COLO668 (cell line): ENCODE data around the gene DPP6.

Experiments used
- DNase-seq: peaks from one replicate; lab custom pipeline; 2025; ENCODE audit not compliant: unreplicated experiment; lab: John Stamatoyannopoulos, UW

DPP6 gene

DNA sequence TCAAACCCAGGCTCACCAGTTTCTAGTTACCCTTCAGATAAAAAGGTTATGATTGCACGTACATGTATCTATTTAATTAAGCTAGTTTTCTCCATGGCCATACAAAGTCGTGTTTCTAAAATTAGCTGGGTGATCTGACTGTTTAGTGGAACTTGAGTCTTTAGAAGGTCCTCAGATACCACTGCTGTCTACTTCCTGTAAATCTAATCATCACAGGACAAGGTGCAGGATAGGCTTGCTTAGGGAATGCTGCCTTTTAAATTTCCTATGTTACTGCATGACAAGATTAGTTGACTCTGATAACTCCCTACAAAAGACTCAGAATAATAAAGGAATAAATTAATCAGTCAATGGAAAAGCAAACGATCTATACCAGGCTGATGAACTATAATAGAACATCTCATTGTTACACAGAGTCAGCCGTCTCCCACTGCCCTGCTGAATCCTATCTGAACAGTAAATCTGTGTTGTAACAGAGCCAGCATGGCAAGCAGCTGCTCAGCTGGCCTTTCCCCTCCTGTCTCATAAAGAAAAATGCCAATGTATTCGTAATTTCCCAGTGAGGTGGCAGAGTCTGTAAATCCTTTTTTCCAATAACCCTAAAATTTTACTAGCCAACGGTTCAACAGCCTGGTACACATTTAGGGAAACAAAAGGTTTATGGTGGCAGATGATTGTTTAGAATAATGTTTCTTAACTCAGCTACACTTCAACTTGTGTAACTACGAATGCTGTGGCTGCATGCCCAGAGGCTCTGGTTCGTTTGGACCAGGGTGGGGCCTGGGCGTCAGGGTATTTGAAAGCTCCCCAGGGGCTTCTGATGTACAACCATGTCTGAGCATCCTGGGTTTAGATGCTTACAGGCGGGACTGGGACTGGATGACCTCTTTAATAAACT, 632.7 kb downstream of the DPP6 start:
- no peak for DNase-seq

DNA sequence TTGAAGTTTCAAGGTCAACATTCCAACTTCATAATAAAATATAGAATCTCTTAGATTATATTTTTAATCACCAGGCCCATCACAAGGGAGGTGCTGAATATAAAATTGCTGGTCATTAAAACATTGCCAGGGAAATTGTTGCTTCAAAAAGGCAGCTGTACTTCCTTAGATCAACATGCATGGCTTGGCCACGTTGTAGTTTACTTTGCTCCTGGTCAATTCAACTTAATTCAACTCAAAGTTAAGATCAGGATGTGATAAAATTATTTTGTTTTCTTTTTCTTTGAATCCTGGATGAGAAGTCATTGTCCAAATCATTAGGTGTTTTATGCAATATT, 633.3 kb downstream of the DPP6 start:
- no peak for DNase-seq

DNA sequence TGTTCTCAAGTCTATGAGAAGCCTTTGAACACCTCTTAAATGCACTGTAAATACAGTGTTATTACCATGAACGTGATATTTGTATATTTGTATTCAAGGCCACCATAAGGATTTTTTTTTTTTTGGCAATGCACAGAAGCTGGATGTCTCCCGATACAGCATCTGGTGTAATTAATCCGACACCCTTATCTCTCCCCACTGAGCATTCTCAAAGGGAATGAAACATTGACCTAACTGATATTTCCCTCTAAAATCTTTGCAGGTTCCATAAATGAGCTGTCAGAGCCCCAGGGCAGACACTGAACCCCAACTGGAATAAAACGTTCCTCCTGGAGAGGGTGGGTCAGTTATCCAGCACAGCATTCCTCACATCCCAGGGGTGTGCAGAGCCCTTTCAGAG, 634.1 kb downstream of the DPP6 start:
- no peak for DNase-seq

DNA sequence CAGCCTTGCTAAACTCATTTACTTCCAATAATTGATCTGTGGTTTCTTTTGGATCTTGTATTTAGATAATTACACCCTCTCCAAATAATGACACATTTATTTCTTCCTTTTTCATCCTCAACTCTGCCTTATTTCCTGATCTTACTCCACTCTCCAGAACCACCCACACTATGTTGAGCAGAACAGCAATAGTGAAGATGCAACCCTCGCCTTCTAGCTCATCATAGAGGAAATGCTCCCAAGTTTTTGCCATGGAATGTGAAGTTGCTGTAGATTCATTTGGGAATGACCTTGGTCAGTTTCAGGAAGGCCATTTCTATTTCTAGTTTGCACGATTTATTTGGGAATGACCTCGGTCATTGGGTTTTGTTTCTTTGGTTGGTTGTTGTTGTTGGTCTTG, 636.8 kb downstream of the DPP6 start:
- no peak for DNase-seq

DNA sequence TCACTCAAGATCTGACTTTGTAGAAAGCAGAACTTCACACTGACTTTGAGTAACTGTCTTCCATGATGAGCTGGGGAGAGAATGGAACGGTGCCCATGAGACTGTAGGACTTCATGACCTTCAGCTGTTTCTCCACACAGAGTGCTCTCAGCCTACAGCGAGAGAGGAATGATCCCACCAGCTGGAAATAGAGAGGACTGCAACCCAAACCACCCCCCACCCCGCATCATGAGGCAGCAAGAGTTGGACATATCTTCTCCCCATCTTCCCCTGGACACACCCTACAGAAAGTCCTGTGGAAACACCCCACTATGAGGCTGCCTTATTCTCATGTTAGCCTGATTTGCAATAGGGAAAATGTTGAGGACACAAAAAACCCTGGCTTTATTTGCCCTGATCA, 638.2 kb downstream of the DPP6 start:
- no peak for DNase-seq

DNA sequence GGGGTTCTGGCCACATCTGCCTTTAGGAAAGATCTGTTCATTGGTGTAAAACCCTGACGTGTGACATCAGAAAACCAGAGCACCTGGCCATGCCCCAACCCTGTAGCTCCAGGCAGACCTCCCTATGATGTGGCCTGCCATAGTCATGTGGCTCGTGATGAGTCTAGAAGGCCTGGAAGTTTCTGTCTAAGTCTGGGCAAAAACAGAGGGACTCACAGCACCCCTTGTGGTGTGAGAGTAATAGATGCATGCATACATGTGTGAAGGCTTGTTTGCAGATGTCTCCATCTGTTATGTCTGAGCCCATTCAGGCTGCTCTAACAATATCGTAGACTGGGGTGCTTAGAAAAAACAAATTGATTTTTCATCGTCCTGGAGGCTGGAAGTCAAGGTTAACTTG, 641.5 kb downstream of the DPP6 start:
- no peak for DNase-seq

DNA sequence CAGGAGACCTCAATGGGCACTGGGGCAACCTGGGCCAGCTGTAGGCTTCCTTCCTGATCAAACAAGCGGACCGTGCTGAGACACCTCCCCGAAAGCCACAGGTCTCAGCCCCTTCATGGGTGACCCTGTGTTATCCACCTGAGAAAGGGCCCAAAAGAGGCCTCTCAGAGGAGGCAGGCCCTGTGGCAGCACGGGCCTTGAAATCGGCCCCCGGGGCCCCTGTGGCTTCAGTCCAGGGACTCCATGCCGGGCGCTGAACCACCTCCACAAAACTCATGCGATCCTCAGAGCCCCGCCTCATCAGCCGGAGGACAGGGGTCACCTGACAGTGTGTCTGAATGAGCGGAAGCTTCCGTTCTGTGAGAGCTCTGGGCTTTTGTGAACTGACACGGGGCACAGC, 643.6 kb downstream of the DPP6 start:
- DNase-seq: no peak

DNA sequence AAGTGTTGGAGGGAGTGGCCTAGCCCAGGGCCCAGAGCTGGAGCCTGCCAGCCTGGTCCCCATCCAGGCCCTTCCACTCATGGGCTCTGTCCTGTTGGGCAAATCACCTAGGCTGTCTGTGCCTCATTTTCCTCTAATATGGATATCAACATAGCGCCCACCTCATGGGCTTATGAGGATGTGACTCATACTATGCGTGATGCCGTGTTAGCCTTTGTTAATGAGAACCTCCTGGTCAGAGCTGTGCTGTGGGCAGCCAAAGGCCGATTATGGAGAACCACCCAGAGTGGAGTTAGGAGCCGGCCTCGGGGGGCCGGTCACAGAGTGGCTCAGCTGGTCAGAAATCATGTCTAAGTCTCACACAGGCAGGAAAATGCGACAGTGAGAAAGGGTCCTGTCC, 644.4 kb downstream of the DPP6 start:
- no peak for DNase-seq

DNA sequence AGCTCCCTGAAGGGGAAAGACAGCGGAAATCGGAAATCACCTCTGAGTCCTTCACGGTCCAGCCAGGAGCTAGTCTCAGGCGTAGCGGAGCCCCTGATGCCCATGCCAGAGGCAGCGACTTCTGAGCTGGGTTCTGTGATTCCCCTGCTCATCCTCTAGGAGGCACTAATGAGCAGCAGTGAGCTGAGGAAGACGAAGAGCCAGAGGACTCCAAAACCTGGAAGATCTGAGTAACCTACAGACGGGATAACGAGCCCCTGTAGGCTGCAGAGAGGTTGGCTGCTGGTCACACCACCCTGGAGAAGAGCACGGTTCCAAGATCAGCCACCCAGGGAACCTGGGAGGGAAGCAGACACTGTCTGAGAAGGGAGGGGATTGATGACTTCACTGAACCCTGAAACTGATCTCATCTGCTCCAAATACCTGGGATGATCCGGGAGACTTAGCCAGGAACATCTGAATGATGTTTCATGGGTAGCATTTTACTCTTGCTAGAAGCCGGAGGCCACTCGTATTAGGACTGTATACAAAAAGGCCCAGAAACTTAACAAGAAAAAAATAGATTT, 646.6 kb downstream of the DPP6 start:
- no peak for DNase-seq

DNA sequence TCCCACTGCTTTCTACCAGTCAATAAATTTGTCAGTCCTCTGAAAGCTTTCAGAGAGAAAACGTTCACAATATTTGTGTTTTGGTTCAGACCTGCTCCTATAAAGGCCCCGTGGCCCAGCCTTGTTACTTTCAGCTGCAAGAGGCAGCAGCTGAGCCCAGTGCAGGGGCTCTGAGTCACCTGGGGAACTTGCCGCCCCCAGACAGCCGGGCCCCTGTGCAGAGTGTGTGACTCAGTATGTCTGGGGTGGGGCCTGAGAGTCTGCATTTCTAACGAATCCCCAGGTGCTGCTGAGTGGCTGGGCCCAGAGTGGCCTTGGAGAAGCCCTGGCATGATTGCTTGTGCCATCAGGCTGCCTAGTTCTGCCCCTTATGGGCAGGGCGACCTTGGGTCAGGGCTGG, 647.2 kb downstream of the DPP6 start:
- DNase-seq: no peak

DNA sequence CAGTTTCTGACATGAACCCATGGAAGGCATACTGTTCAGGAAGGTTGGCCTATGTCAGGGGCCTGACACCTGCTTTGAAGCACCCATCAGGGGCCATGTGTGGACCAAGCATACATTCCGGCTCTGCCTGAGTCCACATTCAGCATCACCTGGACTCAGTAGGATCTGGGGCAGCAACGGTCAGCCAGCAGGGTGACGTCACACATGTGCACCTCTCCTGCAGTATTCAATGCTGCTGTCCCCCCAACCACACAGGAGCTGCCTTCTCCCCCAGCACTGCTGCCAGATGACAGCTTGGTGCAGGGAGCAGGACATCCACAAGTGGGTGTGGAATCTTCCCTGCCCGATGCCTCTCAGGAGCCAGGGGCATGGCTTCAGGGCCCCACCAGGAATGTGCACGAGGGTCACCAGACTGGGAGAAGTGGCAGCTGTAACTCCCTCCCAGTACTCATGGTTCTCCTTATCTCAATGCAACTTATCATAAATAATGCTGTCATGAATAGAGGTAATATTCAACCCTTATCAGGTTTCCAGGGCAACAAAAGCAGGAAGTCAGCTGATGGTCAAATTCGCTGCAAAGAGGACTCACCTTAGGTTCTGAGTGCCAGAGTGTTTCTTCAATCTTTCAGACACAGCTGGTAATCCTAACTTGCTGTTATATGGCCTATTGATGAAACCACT, 657.8 kb downstream of the DPP6 start:
- DNase-seq: no peak

DNA sequence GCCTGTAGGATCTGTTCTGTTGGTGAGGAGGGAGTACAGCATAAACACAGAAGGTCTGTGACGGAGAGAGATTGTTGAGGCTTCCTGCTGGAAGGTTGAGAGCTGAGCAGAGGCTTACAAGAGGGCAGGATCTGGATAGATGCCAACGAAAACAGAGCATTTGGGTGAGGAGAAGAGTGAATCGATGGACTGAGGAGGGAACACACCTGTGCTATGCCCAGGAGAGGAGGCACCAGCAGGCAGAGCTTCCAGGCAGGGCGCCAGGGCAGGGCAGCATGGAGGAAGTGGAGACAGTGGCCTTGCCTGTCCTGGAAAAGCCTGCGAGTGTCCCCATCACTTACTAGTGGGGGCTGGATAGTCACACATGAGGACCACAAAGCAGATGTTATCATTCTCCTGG, 667.8 kb downstream of the DPP6 start:
- DNase-seq: no peak

DNA sequence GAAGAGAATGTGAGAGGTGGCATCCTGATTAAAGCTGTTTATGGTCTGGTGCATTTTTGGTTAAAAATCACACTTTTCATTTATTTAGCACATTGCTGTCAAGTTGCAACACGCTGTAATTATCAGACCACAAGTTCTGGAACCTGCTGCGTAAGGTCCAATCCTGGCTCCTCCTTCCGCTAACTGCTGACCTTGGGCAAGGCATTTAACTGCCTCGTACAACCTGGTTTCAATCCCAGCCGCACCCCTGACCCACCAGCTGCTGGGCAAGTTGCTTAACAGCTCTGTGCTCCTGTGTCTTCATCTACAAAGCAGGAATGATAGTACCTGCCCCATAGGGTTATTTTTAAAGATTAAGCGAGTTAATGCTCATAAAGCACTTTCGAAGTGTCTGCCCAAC, 668.9 kb downstream of the DPP6 start:
- DNase-seq: no peak

DNA sequence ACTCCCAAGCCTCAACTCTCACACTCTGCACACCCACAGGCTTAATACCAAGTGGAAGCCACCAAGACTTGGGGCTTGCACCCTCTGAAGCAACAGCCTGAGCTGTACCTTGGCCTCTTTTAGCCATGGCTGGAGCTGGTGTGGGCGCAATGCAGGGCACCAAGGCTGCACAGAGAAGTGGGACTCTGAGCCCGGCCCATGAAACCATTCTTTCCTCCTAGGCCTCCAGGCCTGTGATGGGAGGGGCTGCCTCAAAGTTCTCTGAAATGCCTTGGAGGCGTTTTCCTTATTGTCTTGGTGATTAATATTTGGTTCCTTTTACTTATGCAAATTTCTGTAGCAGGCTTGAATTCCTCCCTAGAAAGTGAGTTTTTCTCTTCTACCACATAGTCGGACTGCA, 674.2 kb downstream of the DPP6 start:
- no peak for DNase-seq

DNA sequence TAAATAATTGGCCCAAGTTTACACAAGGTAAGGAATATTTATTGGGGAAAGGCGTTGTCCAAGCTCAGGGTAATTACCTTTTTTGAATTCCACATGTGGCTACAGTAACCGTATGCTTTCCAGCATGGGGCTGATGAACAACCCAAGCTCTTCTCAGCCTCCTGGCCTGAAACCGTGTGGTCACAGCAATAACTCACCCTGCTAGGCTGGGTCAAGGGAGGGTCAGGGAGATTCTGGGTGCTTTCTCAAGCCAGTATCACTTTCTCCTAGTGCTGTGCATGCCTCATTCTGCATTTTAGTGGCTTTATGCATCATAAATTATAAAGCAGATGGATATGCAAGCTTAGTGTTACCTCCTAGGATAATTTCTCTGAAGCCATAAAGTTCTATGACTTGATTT, 676.9 kb downstream of the DPP6 start:
- DNase-seq: no peak

DNA sequence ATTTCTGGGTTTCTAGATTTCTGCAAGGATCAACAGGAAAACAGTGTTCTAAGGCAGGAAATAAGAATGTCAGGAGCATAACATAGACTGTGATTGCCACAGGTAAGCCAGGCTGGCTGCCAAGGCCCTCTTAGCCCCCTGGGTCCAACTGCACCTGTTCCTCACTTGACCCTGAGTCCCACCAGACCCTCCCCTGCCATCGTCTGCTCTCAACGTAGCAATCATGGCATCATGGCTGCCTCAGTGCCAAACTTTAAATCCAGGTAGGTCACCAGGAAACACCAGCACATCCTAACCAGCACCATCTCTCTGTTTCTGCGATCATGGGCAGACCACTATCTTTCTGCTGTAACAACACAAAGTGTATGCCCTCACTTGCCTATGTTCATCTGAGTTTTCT, 683.6 kb downstream of the DPP6 start:
- no peak for DNase-seq

DNA sequence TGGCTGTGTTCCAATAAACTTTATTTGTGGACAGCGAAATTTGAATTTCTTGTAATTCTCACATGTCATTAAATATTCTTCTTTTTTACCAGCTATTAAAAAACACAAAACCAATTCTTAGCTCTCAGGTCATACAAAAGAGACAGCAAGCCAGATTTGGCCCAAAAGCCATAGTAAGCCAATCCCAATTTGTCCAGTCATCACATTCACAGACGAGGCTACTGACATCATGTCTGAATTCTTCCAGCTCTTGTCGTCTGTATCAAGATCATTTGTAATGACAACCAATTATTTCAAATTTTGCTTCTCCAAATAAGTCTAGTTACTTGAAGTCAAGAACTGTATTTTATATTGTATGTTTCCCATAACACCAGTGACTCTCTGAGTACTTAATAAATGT, 684.2 kb downstream of the DPP6 start:
- no peak for DNase-seq

DNA sequence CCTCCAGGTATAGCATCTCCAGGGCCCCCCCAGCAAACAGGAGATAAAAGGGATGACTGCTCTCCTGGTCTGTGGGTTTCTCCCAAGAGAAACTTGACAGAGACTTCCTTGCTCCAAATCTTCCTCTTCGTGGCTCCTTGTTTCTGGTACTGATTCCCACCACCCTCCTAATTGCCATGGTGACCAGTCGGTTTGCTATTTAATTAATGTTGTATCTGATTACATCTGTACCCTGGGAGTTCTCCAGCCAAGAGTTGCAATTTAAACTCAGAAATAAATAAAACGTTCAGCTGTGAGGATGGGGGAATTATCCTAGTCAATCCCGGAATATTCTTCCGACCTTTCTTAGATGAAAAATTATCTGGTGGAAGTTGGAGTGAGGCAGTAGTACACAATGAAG, 686.0 kb downstream of the DPP6 start:
- DNase-seq: no peak

DNA sequence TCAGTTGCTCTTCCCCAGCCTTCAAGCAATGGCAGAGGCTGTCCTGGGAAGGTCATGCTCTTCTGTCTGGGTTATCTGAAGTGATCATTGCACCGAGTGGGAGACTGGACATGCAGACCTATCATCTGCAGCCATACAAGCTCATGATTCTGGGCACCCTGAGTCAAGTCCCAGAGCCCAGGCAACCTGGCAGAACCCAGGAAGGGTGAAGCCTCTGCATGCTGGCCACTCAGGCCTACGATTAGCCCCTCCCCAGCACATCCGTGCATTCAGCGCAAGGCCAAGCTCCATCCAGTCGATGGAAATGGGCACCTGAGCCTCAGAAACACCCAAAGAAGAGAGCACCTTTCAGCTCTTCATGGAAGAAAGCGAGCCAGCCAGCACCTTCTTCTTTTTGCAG, 688.9 kb downstream of the DPP6 start:
- DNase-seq: no peak

DNA sequence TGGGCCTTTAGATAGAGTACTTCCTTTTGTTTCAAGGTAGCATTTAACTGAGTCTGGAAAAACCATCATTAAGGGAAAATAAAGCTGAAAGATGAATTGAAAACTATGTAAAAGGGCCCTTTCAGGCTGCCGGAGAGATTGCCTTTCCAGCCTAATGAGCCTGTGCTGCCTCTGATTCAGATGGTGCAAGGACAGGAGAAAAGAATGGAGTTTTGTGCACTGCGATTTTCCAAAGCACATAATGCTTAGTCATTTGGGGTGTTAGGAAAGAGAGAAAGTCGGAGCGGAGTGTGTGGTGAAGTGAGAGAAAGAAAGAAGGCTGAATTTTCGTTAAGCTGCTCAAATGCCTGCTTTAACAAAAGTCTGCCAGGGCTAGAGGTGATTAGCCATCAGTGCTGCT, 691.0 kb downstream of the DPP6 start:
- DNase-seq: no peak

DNA sequence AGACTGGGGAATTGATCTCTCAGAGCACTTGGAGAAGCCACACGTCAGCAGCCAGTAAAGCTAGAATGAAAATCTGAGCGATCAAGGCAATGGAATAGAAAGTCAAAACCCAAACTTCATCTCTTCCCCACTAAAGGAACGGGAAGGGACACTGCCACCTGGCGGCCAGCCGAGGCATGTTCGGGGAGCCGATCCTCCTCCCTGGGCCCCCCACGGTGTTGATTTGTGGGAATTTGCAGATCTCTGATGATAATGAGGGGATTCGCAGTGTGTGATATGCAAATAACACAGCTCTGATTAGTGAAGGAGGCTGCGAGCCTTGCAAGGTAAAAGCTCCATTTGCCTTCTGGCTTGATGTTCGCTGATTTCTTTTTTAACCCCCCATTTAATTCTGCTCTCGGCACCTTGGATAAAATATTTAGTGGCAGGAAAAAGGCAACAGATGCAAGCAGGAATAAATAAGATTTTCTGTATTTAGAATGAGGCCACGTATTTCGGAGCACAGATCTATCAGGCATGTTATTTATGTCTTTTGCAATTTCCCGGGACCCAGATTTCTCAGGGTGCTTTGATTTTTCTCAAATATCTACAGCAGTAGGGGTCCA, 692.2 kb downstream of the DPP6 start:
- DNase-seq: peak; percentile 27

DNA sequence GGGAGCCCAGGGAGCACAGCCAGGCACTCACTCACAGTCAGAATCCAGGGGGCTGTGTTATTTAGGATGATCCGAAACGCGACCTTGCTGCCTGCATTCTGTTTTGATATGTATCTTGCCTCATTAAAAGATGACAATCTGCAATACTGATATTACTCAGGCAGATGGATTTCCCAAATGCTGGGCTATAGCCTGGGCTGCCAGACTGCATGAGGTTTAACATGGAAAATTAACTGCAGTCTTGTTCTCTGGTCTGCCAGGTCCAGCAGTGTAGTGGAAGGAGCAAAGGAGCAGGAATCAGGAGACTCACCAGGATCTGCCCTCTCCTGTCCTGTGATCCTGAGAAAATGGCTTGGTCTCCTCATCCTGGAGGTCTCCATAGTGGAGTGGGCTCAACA, 692.7 kb downstream of the DPP6 start:
- DNase-seq: no peak
